Endothelial cell of umbilical vein (primary cell): Measurements from ENCODE around the gene ANKH.

ENCODE experiments used
- GATA2 ChIP-seq: IDR thresholded peaks from 2 replicates; pipeline ENCODE4 v1.7.0; 2011; ENCODE audit warnings: low read depth, mild to moderate bottlenecking, moderate library complexity, mixed read lengths, low read length; ENCODE audit not compliant: insufficient read length, insufficient read depth
- POLR2AphosphoS5 ChIP-seq: IDR thresholded peaks from 2 replicates; pipeline ENCODE4 v1.6.1; 2012; ENCODE audit warnings: low read depth, mild to moderate bottlenecking, control low read depth, low read length, moderate library complexity; ENCODE audit not compliant: insufficient read depth
- TF ChIP-seq, protein P1 (sequence below): IDR thresholded peaks from 2 replicates; pipeline ENCODE4 v1.6.1; 2011; ENCODE audit not compliant: insufficient read depth, insufficient read length
- TF ChIP-seq, protein P2 (sequence below), 2 donors: IDR thresholded peaks; 1 replicate in 1 of 2; 2 replicates in 1 of 2; pipeline ENCODE4 v1.5.1; 2011; ENCODE audit warnings: low read length in 2 of 2, mild to moderate bottlenecking in 2 of 2, moderate library complexity in 2 of 2, control low read depth in 1 of 2, inconsistent platforms in 1 of 2, low read depth in 1 of 2; ENCODE audit not compliant: insufficient read depth in 1 of 2; ENCODE audit errors: extremely low read depth in 1 of 2

DNA sequence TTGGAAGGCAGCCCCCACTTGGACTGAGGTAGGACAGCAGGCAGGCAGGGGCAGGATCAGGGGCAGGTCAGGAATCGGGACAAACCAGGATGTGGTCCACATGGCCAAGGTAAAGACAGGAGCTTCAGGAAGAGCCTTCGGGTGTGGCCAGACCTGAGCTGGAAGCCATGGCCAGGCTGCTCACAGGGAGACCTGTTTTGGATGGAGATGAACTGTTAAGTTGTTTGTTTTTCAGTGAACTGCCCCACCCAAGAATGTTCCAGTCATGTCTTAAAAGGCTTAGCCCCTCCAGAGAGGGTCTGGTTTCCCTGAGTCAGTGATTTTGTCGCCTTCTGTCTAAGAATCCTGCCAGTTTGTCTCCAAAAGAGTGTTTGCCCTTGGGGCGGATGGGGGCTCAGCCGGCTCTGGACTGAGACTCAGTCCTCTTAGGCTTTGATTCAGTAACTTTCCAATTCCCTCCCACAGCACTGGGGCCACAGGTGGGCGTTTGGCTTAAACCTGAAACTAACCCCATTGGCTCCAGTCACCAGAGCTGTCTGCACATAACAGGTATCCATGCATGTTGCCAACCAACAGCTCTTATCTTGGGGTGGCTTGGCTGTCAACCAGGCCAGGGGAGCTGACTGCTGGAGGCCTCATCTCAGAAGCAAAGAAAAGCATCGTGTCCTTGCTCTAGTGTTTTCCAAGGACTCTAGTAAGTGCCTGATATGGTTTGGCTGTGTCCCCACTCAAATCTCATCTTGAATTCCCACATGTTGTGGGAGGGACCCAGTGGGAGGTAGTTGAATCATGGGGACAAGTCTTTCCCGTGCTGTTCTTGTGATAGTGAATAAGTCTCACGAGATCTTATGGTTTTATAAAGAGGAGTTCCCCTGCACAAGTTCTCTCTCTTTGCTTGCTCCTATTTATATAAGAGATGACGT is 11.3 kb upstream of the ANKH start:
- TF ChIP-seq POLR2AphosphoS5 (no peak), GATA2 (no peak)
- TF ChIP-seq, protein P1, sequence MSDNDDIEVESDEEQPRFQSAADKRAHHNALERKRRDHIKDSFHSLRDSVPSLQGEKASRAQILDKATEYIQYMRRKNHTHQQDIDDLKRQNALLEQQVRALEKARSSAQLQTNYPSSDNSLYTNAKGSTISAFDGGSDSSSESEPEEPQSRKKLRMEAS: no peak
- TF ChIP-seq, protein P2, sequence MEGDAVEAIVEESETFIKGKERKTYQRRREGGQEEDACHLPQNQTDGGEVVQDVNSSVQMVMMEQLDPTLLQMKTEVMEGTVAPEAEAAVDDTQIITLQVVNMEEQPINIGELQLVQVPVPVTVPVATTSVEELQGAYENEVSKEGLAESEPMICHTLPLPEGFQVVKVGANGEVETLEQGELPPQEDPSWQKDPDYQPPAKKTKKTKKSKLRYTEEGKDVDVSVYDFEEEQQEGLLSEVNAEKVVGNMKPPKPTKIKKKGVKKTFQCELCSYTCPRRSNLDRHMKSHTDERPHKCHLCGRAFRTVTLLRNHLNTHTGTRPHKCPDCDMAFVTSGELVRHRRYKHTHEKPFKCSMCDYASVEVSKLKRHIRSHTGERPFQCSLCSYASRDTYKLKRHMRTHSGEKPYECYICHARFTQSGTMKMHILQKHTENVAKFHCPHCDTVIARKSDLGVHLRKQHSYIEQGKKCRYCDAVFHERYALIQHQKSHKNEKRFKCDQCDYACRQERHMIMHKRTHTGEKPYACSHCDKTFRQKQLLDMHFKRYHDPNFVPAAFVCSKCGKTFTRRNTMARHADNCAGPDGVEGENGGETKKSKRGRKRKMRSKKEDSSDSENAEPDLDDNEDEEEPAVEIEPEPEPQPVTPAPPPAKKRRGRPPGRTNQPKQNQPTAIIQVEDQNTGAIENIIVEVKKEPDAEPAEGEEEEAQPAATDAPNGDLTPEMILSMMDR (IDR thresholded peaks at IDR 0.05; ENCODE audit: extremely low read depth in 1 of 2, insufficient read depth in 1 of 2, low read depth in 1 of 2, low read length in 2 of 2): no peak
